Keratinocyte (primary cell): ENCODE data around the gene PIP.

ENCODE experiments used
- CTCF ChIP-seq, 3 experiments: IDR thresholded peaks in 1 of 3; conservative IDR thresholded peaks in 1 of 3; optimal IDR thresholded peaks in 1 of 3; 2 replicates in 2 of 3; 3 replicates in 1 of 3; pipeline versions ENCODE3 to v1.5.1; 2011; ENCODE audit warnings: low read length in 3 of 3, mild to moderate bottlenecking in 3 of 3, moderate library complexity in 2 of 3, control low read depth in 1 of 3, inconsistent platforms in 1 of 3; ENCODE audit not compliant: insufficient read depth in 2 of 3; ENCODE audit errors: extremely low read depth in 1 of 3
- EZH2 ChIP-seq: IDR thresholded peaks from one replicate; pipeline ENCODE4 v1.6.1; 2012; ENCODE audit warnings: inconsistent platforms, mild to moderate bottlenecking, low read length, moderate library complexity

GRCh38 chr7:143177374-143178119, 45.7 kb downstream of the PIP start:
- TF ChIP-seq CTCF (optimal IDR thresholded peaks at IDR 0.05 in 1 of 3, IDR thresholded peaks at IDR 0.05 in 1 of 3, conservative IDR thresholded peaks at IDR 0.05 in 1 of 3; ENCODE audit: extremely low read depth in 1 of 3, insufficient read depth in 2 of 3, low read length in 3 of 3): no peak
- TF ChIP-seq EZH2: no peak
